SH-SY5Y (cell line): ENCODE measurements around the gene CIBAR2.

Experiments
- GATA2 ChIP-seq: IDR thresholded peaks from 2 replicates; pipeline ENCODE4 v1.6.1; 2011; ENCODE audit warnings: mild to moderate bottlenecking, low read depth, low read length
- GATA3 ChIP-seq: IDR thresholded peaks from 2 replicates; pipeline ENCODE4 v1.6.1; 2011; ENCODE audit warnings: low read depth, mild to moderate bottlenecking, low read length, moderate library complexity

- TF ChIP-seq GATA3 (no peak), GATA2 (no peak)
These were observed 5.2 kb downstream of the CIBAR2 start for GRCh38 chr16:85107083-85107482.
